Activated CD8-positive, alpha-beta memory T cell treated with anti-CD3 and anti-CD28 coated beads, Interleukin-2, amount 50 U/mL, for 1 hour (primary cell): Measurements from ENCODE around the gene DSEL.

Experiments used
- DNase-seq: peaks from one replicate; pipeline ENCODE4 v3.0.0-alpha.2; 2020; ENCODE audit errors: extremely low read depth

The DSEL gene

DNA sequence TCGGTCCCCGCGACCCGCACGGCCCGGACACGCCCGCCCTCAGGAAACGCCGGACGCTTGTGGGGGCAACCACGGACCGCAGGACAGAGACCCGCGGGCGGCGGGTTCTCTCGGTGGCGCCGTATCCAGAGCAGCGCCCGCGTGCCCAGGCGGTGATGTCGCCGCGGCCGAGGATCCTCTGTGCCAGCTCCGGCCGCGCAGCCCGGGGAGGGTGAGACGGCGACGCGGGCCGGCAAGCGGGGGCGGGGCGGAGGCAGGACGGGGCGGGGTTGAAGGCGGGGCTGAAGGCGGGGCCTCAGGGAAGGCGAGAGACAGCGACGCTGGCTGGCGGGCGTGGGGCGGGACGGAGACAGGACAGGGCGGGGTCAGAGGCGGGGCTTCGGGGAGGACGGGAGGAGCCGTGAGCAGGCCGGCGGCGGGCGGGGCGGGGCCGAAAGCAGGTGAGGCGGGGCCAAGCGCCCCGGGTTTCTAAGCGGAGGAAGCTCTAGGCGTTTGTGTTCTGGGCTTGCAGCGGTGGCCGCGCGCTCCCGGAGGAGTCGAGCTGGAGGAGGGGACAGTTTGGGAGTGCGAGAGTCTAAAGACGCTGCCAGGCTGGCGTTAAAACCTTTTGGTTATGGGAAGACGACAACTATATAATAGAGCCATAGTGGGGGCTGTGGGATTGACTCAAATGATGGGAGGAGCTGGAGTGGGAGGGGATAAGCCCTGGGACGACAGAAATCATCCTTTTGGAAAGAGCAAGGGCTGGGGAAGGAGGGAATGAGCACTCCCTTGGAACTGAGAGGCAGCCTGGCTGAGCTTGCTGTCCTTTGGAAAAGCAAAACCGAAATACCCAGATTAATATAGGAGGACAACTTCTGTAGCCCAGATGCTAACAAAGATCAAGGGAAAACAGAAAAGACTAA, at the start of gene DSEL:
Gene DSEL, minus strand, starts transcription at position 182 of the 905 bp plus-strand sequence. CDS start 2,112 bp downstream, outside the sequence.
- peak; percentile 84 for DNase-seq

DNA sequence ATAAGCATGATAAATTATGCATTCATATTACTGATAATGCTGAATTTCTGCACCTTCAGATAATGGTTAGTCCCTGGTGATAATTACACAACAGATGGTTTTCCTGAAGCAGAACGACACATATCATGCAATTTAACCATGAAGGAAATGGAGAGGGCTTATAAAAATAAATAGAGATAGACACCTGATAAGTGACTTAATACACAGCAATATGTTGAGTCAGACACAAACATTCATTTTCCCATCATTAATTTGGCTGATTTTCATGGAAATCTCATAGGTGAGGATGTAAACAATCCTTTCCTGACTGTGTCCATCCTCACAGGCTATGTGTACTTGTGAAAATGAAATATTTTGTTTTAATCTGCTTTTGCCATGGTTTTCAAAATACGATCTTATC, 36.9 kb upstream of the DSEL start:
- no peak for DNase-seq

DNA sequence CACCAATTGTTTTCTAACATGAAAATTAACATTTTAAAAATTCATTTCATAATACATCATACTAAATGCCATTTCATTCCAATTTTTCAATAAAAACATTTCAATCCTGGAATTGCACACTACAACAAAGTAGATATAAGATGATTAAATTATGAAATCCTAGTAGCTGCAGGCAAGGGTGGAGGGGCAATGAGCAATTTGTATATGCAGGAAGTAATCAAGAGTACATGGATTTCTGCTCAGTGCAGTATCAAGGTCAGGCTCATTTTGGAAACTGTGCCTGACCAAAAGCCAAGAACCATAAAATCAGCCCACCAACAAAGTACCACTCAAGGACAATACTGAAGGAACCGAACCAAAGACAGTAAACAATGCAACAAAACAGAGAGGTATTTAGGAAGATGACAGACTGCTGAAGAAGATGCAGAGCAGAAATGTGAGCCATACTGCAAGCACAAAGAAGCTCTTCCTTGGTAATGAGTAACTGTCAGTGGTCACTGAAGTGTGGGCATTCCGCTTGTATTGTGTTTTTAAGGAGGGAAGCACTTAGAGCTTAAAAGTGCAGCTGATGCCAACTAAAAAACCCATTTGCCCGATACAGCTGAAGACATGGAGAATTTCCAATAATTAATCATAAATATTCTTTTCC, 34.5 kb upstream of the DSEL start:
- no peak for DNase-seq

DNA sequence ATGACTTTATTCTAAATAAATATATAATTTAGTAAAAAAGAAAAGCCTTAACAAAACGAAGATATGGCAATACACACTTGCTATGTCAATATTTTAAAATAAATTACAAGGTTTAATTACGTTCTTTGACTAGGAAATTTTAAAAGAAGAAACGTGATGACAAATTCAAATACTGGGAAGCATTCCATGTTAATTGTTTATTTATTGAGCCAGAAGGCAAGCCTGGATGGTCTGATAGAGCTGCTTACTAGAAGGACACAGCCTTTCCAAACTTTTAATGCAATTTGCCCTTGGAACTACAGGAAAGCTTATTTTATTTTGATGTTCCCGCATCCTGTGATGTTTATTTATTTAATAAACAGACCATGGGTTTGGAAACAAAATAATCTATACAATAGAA, 33.4 kb upstream of the DSEL start:
- DNase-seq: no peak

- DNase-seq: no peak
Observed at GRCh38 chr18:67545681-67546080, 29.2 kb upstream of the DSEL start.

DNA sequence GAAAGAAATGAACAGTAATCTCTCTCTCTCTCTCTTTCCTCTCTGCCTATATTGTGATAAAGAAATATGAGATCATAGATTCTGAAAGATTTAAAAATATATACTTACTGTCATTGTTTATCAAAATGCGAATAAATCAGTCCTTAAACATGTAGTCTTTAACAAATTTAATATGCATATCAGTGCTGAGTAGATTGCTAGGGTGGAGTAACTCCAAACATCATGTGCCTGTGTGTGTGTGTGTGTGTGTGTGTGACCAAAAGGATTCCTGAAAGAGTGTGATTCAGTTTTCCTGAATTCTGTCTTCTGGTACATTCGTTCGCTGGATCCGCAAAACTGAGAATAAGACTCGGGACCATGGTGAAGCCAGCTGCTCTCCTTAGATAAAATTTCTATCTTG, 24.0 kb upstream of the DSEL start:
- no peak for DNase-seq

- DNase-seq: no peak
Observed at GRCh38 chr18:67531929-67532328, 15.4 kb upstream of the DSEL start.

- no peak for DNase-seq
Observed at GRCh38 chr18:67525328-67526099, 9.0 kb upstream of the DSEL start.

DNA sequence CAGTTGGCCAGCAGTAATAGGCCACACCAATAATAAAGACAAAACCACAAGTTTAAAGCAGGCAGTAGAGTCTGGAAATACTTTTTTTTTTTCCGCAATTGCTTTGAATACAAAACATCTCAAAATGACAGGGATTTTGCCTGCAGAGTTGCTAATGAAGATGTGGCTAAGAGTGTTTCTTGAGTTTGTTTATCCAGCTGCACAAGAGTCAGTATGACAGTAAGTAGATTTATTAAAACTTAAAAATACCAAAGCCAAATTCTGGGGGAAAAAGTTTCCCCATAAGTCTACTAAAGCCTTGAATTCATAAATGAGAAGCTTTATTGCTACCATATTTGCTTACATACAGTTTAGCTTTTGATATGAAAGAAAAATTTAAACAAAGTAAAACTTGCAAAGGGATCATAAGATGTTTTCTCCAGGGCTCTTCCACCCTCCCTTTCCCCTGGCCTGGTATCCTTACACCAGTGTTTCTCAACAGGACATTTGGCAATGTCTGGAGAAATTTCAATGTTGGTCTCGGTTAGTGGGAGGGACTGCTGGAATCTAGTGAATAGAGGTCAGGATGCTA, 3.9 kb upstream of the DSEL start:
- DNase-seq: no peak

DNA sequence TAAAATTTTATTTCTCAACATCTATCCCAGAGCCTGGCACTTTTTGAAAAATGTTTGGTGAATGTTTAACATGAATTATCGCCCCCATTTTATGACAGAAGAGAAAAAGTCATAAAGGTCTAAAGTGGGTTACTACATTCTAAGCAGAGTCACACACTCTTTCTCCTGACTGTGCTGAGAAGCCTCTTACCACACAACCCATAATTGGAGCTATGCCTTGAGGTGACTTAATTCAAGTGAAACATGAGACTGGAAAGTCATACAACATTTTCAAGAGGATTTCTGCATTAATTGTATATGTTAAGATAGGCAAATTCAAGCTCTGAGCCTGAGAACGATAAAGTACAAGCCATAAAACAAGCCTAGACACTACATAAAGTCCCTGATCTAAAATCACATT, 3.1 kb upstream of the DSEL start:
- no peak for DNase-seq

- DNase-seq: no peak
Observed at GRCh38 chr18:67518566-67518965, 2.0 kb upstream of the DSEL start.

GRCh38 chr18:67517444-67517765, 885 bp upstream of the DSEL start:
- DNase-seq: no peak

- DNase-seq: peak; percentile 16
Observed at GRCh38 chr18:67515942-67516538, 480 bp downstream of the DSEL start.

- DNase-seq: no peak
Observed at GRCh38 chr18:67514901-67515540, 1.5 kb downstream of the DSEL start.

DNA sequence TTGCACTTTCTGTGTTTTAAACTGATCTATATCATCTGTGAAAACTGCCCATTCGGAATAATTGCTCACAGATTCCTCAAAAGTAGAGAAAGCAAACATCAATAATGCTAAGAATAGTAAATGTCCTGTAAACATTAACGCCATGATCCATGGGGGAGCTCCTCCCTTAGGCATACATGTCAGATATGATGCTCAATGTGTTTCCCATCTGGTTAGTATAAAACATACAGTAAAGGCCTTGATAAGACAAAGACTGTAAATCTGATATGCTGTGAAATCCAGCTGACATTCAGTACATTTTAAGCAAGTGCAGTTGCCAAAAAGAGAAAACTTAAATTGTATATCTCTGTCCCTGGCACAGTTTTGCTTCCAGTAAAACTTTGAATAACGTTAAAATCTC, 2.1 kb downstream of the DSEL start:
- DNase-seq: no peak

GRCh38 chr18:67513280-67513679, 3.2 kb downstream of the DSEL start:
- no peak for DNase-seq

- no peak for DNase-seq
Observed at GRCh38 chr18:67511840-67512239, 4.7 kb downstream of the DSEL start.

DNA sequence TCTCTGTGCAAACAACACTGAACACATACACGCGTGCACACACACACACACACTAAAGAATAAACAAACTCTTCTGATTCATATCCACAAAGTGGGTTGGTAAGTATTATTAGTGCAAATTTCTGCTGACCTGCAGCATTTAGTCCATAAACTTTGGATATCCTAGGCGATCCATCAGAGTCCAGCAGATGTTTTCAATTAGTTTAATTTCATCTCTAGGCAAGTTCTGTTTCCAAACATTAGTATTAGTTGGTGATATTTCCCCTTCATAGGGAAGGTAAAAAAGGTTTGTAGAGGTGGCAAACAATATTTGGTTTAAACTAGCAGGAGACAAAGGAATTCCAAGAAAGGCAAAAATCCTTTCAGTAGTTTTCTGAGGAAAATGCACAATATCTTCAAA, 5.7 kb downstream of the DSEL start:
- DNase-seq: no peak

GRCh38 chr18:67509741-67510391, 6.7 kb downstream of the DSEL start:
- DNase-seq: no peak

GRCh38 chr18:67508146-67508545, 8.4 kb downstream of the DSEL start:
- DNase-seq: no peak

GRCh38 chr18:67504739-67505138, 11.8 kb downstream of the DSEL start:
- no peak for DNase-seq
